ENCODE results near the gene SMAD3. TPM values are rescaled to one million over a fixed set of nuclear protein-coding genes. Genes with fewer than 3 reads are reported as not detected.

The SMAD3 gene
- total and polyA plus RNA-seq, 7 donors, result 2.9 to 47.6 (median 29.3) TPM

- no peaks in the 10 kb centered on the region for H3K27me3 ChIP-seq (ENCODE audit: insufficient read depth in 3 of 3, low read length in 2 of 3)
- no peaks in the 10 kb centered on the region for H3K36me3 ChIP-seq (ENCODE audit: insufficient read depth in 1 of 2, low read depth in 1 of 2)
- no peak overlapping the region for H3K27ac ChIP-seq
- H3K4me1 ChIP-seq, result peaks cover 12% of the 10 kb centered on the region
- H3K9me3 ChIP-seq, result no peaks in the 10 kb centered on the region
- ATAC-seq (peak in 1 of 4 donors; percentile 73), DNase-seq (no peak)
- intact Hi-C loops (cut with DNase I), result no loop called here
- TF ChIP-seq CTCF (IDR thresholded peaks at IDR 0.05), result no peak
- no peak overlapping the region for H3K4me3 ChIP-seq
These were observed 27.7 kb upstream of the SMAD3 start for GRCh38 chr15:67037694-67038093.

GRCh38 chr15:67038736-67039135 lies 26.7 kb upstream of the SMAD3 start:
- H3K9me3 ChIP-seq, result no peaks in the 10 kb centered on the region
- no peak for DNase-seq
- H3K27ac ChIP-seq, result no peak overlapping the region
- peaks cover 6% of the 10 kb centered on the region for H3K4me1 ChIP-seq
- intact Hi-C loops (cut with DNase I), result no loop called here
- ATAC-seq, result no peak
- no peaks in the 10 kb centered on the region for H3K27me3 ChIP-seq (ENCODE audit: insufficient read depth in 3 of 3, low read length in 2 of 3)
- TF ChIP-seq CTCF (IDR thresholded peaks at IDR 0.05), result no peak
- no peak overlapping the region for H3K4me3 ChIP-seq
- no peaks in the 10 kb centered on the region for H3K36me3 ChIP-seq (ENCODE audit: insufficient read depth in 1 of 2, low read depth in 1 of 2)

GRCh38 chr15:67039384-67040075 lies 25.9 kb upstream of the SMAD3 start:
- Histone ChIP-seq H3K27ac (no peak overlapping the region), H3K27me3 (ENCODE audit: insufficient read depth in 3 of 3, low read length in 2 of 3) (no peaks in the 10 kb centered on the region), H3K4me1 (peaks cover 12% of the 10 kb centered on the region), H3K9me3 (no peaks in the 10 kb centered on the region), H3K4me3 (no peak overlapping the region), H3K36me3 (ENCODE audit: insufficient read depth in 1 of 2, low read depth in 1 of 2) (no peaks in the 10 kb centered on the region)
- WGBS, 3 donors, result 94 to 97% (median 94%) methylated on average over 10 of the region's 10 CpGs
- ATAC-seq (no peak), DNase-seq (no peak)
- TF ChIP-seq CTCF (IDR thresholded peaks at IDR 0.05), result no peak
- intact Hi-C loops (cut with DNase I), result no loop called here

- H3K4me1 ChIP-seq, result peaks cover 17% of the 10 kb centered on the region
- intact Hi-C loops (cut with DNase I), result no loop called here
- DNase-seq (no peak), ATAC-seq (no peak)
- H3K27ac ChIP-seq, result no peak overlapping the region
- no peaks in the 10 kb centered on the region for H3K36me3 ChIP-seq (ENCODE audit: insufficient read depth in 1 of 2, low read depth in 1 of 2)
- 52 to 79% (median 60%) methylated on average over 2 of the region's 2 CpGs for WGBS, 3 donors
- no peaks in the 10 kb centered on the region for H3K9me3 ChIP-seq
- no peak for TF ChIP-seq CTCF (IDR thresholded peaks at IDR 0.05)
- no peak overlapping the region for H3K4me3 ChIP-seq
- H3K27me3 ChIP-seq (ENCODE audit: insufficient read depth in 3 of 3, low read length in 2 of 3), result no peaks in the 10 kb centered on the region
These were observed 25.1 kb upstream of the SMAD3 start for GRCh38 chr15:67040277-67040676.

- no peak for ATAC-seq
- intact Hi-C loops (cut with DNase I), result no loop called here
- Histone ChIP-seq H3K27ac (no peak overlapping the region), H3K9me3 (no peaks in the 10 kb centered on the region), H3K4me1 (peaks cover 17% of the 10 kb centered on the region), H3K36me3 (ENCODE audit: insufficient read depth in 1 of 2, low read depth in 1 of 2) (no peaks in the 10 kb centered on the region), H3K4me3 (no peak overlapping the region), H3K27me3 (ENCODE audit: insufficient read depth in 3 of 3, low read length in 2 of 3) (no peaks in the 10 kb centered on the region)
- TF ChIP-seq CTCF (IDR thresholded peaks at IDR 0.05), result no peak
- 71 to 80% (median 78%) methylated on average over 7 of the region's 7 CpGs for WGBS, 3 donors
- no peak for DNase-seq
These were observed 22.8 kb upstream of the SMAD3 start for GRCh38 chr15:67042551-67043142.
